ENCODE measurements around the gene EIF3K.
A peak's percentile ranks its signal among the peaks of the same experiment; 100 is the strongest.

Gene EIF3K

GRCh38 chr19:38634757-38635482 lies 15.9 kb downstream of the EIF3K start:
- peak; percentile 89 for TF ChIP-seq CTCF (IDR thresholded peaks at IDR 0.05; ENCODE audit: insufficient read depth, low read depth, low read length, missing control alignments)
- H3K4me3 ChIP-seq (ENCODE audit: low read length), result no peak overlapping the region
- DNase-seq (ENCODE audit: low read depth), result peak; percentile 57

GRCh38 chr19:38635483-38636399 lies 16.8 kb downstream of the EIF3K start:
- no peak for DNase-seq (ENCODE audit: low read depth)
- no peak for TF ChIP-seq CTCF (IDR thresholded peaks at IDR 0.05; ENCODE audit: insufficient read depth, low read depth, low read length, missing control alignments)
- no peak overlapping the region for H3K4me3 ChIP-seq (ENCODE audit: low read length)

GRCh38 chr19:38638461-38638860 lies 19.5 kb downstream of the EIF3K start:
- no peak for TF ChIP-seq CTCF (IDR thresholded peaks at IDR 0.05; ENCODE audit: insufficient read depth, low read depth, low read length, missing control alignments)
- no peak overlapping the region for H3K4me3 ChIP-seq (ENCODE audit: low read length)
- peak; percentile 79 for DNase-seq (ENCODE audit: low read depth)

GRCh38 chr19:38639679-38640078 lies 20.7 kb downstream of the EIF3K start:
- no peak overlapping the region for H3K4me3 ChIP-seq (ENCODE audit: low read length)
- DNase-seq (ENCODE audit: low read depth), result no peak
- TF ChIP-seq CTCF (IDR thresholded peaks at IDR 0.05; ENCODE audit: insufficient read depth, low read depth, low read length, missing control alignments), result no peak

- peak; percentile 60 for DNase-seq (ENCODE audit: low read depth)
- no peak for TF ChIP-seq CTCF (IDR thresholded peaks at IDR 0.05; ENCODE audit: insufficient read depth, low read depth, low read length, missing control alignments)
- H3K4me3 ChIP-seq (ENCODE audit: low read length), result no peak overlapping the region
Measured at GRCh38 chr19:38640368-38640767, 21.4 kb downstream of the EIF3K start.

GRCh38 chr19:38642176-38642575 lies 23.2 kb downstream of the EIF3K start:
- no peak for TF ChIP-seq CTCF (IDR thresholded peaks at IDR 0.05; ENCODE audit: insufficient read depth, low read depth, low read length, missing control alignments)
- no peak overlapping the region for H3K4me3 ChIP-seq (ENCODE audit: low read length)
- DNase-seq (ENCODE audit: low read depth), result no peak
